ENCODE measurements around the gene ZNF506.
"Not testable (repeated sequence)": the region's sequence is repeated elsewhere in the genome, so short reads cannot be mapped to it uniquely, and the experiment has no call there.

ZNF506 gene

GRCh38 chr19:19745496-19746285 is 75.9 kb downstream of the ZNF506 start:
- no peak for DNase-seq (ENCODE audit: low read depth, low spot score)

GRCh38 chr19:19744641-19745040 is 76.9 kb downstream of the ZNF506 start:
- DNase-seq (ENCODE audit: low read depth, low spot score) = no peak

- not testable (repeated sequence) for DNase-seq (ENCODE audit: low read depth, low spot score)
Observed at GRCh38 chr19:19743921-19744320, 77.6 kb downstream of the ZNF506 start.

GRCh38 chr19:19743176-19743575 is 78.4 kb downstream of the ZNF506 start:
- no peak for DNase-seq (ENCODE audit: low read depth, low spot score)

- no peak for DNase-seq (ENCODE audit: low read depth, low spot score)
Observed at GRCh38 chr19:19742773-19743172, 78.8 kb downstream of the ZNF506 start.
